ENCODE measurements around the gene RNF41.

GRCh38 chr12:56252649-56253048 lies 30.9 kb upstream of the RNF41 start:
- TF ChIP-seq CTCF (IDR thresholded peaks at IDR 0.05): no peak
- TF ChIP-seq POLR2A (IDR thresholded peaks at IDR 0.05): no peak
